ENCODE data around the gene ODAD2.

DNA sequence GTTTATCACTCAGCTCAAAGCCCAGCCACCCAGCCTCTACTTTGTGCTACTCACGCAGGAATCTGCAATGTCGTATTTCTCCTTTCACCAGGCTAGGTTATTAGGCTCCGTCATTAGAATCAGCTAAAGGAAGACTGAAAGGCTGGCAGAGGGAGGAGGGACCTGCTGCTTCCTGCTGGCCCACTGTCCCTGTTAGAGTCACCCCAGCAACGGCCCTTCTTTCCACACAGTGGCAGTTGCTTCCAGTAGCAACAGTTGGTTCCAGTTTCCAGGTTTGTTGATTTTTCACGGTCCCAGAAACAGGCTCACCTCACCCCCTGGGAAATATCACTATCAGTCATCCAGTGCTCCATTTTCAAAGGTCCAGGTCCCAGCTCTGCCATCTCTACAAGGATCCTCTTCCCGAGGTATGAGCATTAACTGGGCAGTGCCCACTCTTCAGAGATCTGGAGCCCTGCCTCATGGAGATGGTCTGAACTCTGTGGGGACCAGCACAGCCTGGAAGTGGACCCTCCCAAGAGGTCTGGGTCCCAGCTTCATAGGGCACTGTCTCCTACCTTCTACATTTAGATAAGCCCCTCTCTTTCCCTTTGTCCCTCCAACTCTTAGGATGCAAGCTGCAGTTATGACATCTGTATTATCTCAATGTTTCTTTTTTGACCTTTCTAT is 15.9 kb downstream of the ODAD2 start:
- TF ChIP-seq TAF1 (IDR thresholded peaks at IDR 0.05; ENCODE audit: low read depth, low read length) (no peak), POLR2AphosphoS5 (IDR thresholded peaks at IDR 0.05; ENCODE audit: low read depth, low read length) (no peak), POLR2A (IDR thresholded peaks at IDR 0.05; ENCODE audit: low read depth, low read length) (no peak), POU2F2 (IDR thresholded peaks at IDR 0.05; ENCODE audit: low read depth, low read length) (no peak)
